Sciatic nerve (tissue), 2 donors: ENCODE results near the gene PCDH15. TPM values are rescaled to one million over a fixed set of nuclear protein-coding genes. Genes with fewer than 3 reads are reported as not detected.

Source experiments
- ATAC-seq: fragments of 200-7000 bp; cut with Tn5 transposase; one replicate; pipeline ENCODE4 v1.9.1; 2020; ENCODE audit warnings: mild to moderate bottlenecking, moderate library complexity
- DNase-seq: peaks from one replicate; pipeline ENCODE4 v3.0.0-alpha.2; 2020; ENCODE audit warnings: low spot score
- intact Hi-C: fragments of 100-400 bp; cut with DNase I; formaldehyde crosslinking; loops from one replicate; pipeline ENCODE4 v1.14.2; 2022
- total RNA-seq: library from RNA; stranded (reverse); fragmentation: NEBNext Ultra II Directional; extraction: Animal tissue kit (Norgen Biotek cat#: 25700); gene quantifications from one replicate; pipeline ENCODE4 v1.2.1, GENCODE V29; 2021
- donor health status: DM: no; HTN: no; CAD: no.
- donor health status: DM: no; HTN: no; CAD: no.

PCDH15 gene
- total RNA-seq, 1 donor from 2014 or later = 0.09 TPM

GRCh38 chr10:54262726-54263125, 538.3 kb downstream of the PCDH15 start:
- intact Hi-C loops = no loop called here
- DNase-seq (no peak), ATAC-seq (no peak)

- intact Hi-C loops = no loop called here
- DNase-seq (no peak), ATAC-seq (no peak)
Observed at GRCh38 chr10:54259104-54259503, 541.9 kb downstream of the PCDH15 start.

GRCh38 chr10:54234832-54235231, 566.2 kb downstream of the PCDH15 start:
- DNase-seq = no peak
- ATAC-seq = no peak
- intact Hi-C loops = no loop called here

- DNase-seq (no peak), ATAC-seq (no peak)
- intact Hi-C loops = no loop called here
Observed at GRCh38 chr10:54203401-54203800, 597.6 kb downstream of the PCDH15 start.

GRCh38 chr10:54198051-54198450, 603.0 kb downstream of the PCDH15 start:
- ATAC-seq (no peak), DNase-seq (no peak)
- intact Hi-C loops = no loop called here

GRCh38 chr10:54194806-54195205, 606.2 kb downstream of the PCDH15 start:
- no peak for DNase-seq
- intact Hi-C loops = no loop called here
- ATAC-seq = no peak

GRCh38 chr10:54159924-54160323, 641.1 kb downstream of the PCDH15 start:
- no peak for ATAC-seq
- intact Hi-C loops = no loop called here
- DNase-seq = no peak

- intact Hi-C loops = no loop called here
- ATAC-seq (no peak), DNase-seq (no peak)
Observed at GRCh38 chr10:54148508-54148907, 652.5 kb downstream of the PCDH15 start.

GRCh38 chr10:54139819-54140428, 661.1 kb downstream of the PCDH15 start:
- no peak for ATAC-seq
- DNase-seq = no peak

GRCh38 chr10:54137396-54137795, 663.6 kb downstream of the PCDH15 start:
- DNase-seq = no peak
- intact Hi-C loops = no loop called here
- no peak for ATAC-seq

More at GRCh38 chr10:54139819-54140428, 661.1 kb downstream of the PCDH15 start:
- intact Hi-C loops = no loop called here

- intact Hi-C loops = no loop called here
- DNase-seq (no peak), ATAC-seq (no peak)
Observed at GRCh38 chr10:54133203-54133602, 667.8 kb downstream of the PCDH15 start.

GRCh38 chr10:54131833-54132232, 669.2 kb downstream of the PCDH15 start:
- ATAC-seq (no peak), DNase-seq (no peak)
- intact Hi-C loops = no loop called here

- intact Hi-C loops = no loop called here
- ATAC-seq = no peak
Observed at GRCh38 chr10:54130394-54130793, 670.6 kb downstream of the PCDH15 start.

GRCh38 chr10:54125098-54125747, 675.8 kb downstream of the PCDH15 start:
- intact Hi-C loops = no loop called here
- no peak for DNase-seq
- ATAC-seq = no peak

More at GRCh38 chr10:54130394-54130793, 670.6 kb downstream of the PCDH15 start:
- DNase-seq = no peak

- intact Hi-C loops = no loop called here
- DNase-seq = no peak
- no peak for ATAC-seq
Observed at GRCh38 chr10:54124209-54124885, 676.7 kb downstream of the PCDH15 start.

- ATAC-seq = no peak
- DNase-seq = no peak
- intact Hi-C loops = no loop called here
Observed at GRCh38 chr10:54120806-54121205, 680.2 kb downstream of the PCDH15 start.

GRCh38 chr10:54108961-54109360, 692.1 kb downstream of the PCDH15 start:
- ATAC-seq (no peak), DNase-seq (no peak)
- intact Hi-C loops = no loop called here

- ATAC-seq = no peak
Observed at GRCh38 chr10:54096892-54097291, 704.1 kb downstream of the PCDH15 start.

GRCh38 chr10:54094321-54094720, 706.7 kb downstream of the PCDH15 start:
- no peak for DNase-seq
- intact Hi-C loops = no loop called here
- ATAC-seq = no peak

More at GRCh38 chr10:54096892-54097291, 704.1 kb downstream of the PCDH15 start:
- no peak for DNase-seq
- intact Hi-C loops = no loop called here

GRCh38 chr10:54091237-54091636, 709.8 kb downstream of the PCDH15 start:
- intact Hi-C loops = no loop called here
- DNase-seq (no peak), ATAC-seq (no peak)
